Measurements from ENCODE around the gene TMPRSS3.

TMPRSS3 gene

DNA sequence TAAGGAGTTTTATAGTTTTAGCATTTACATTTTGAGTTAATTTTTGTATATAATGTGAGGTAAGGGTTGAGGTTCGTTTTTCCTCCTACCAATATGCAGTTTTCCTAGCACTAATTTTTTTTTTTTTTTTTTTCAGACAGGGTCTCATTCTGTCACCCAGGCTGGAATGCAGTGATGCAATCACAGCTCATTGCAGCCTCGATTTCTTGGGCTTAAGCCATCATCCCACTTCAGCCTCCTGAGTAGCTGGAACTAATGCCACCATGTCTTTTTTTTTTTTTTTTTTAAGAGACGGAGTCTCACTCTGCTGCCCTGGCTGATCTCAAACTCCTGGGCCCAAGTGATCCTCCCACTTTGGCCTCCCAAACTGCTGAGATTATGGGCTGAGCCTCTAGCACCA lies 5.3 kb upstream of the TMPRSS3 start:
- H3K36me3 ChIP-seq (ENCODE audit: control insufficient read depth, insufficient read depth, low read length), result no peaks in the 10 kb centered on the region
- no peaks in the 10 kb centered on the region for H3K27me3 ChIP-seq (ENCODE audit: control insufficient read depth, insufficient read depth, low read length, poor library complexity, severe bottlenecking)
- no peaks in the 10 kb centered on the region for H3K9me3 ChIP-seq (ENCODE audit: control insufficient read depth, low read length)
- WGBS, 2 experiments, result 72 to 84% methylated on average over 3 of the region's 3 CpGs
- H3K4me1 ChIP-seq (ENCODE audit: control insufficient read depth, insufficient read depth, low read length), result no peaks in the 10 kb centered on the region
- H3K27ac ChIP-seq (ENCODE audit: insufficient read depth, low read depth, low read length, poor library complexity, severe bottlenecking), result no peak overlapping the region
- no peak overlapping the region for H3K4me3 ChIP-seq (ENCODE audit: insufficient read depth, low read depth, low read length)

DNA sequence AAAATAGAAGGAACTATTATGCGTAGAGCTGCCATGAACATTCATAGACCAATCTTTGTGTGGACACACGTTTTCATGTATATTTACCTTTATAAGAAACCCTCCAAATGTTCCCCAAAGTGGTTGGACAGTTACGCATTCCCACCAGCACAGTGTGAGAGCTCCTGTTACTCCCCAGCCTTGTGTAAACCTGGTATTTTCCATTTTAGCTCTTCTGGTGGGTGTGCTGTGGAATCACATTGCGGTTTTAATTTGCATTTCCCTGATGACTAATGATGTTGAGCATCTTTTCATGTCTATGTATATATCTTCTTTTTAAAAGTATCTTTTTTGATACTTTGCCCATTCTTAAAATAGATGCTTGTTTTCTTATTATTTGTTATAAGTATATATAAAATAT lies 4.7 kb upstream of the TMPRSS3 start:
- no peak overlapping the region for H3K4me3 ChIP-seq (ENCODE audit: insufficient read depth, low read depth, low read length)
- no peaks in the 10 kb centered on the region for H3K9me3 ChIP-seq (ENCODE audit: control insufficient read depth, low read length)
- no peaks in the 10 kb centered on the region for H3K36me3 ChIP-seq (ENCODE audit: control insufficient read depth, insufficient read depth, low read length)
- H3K27me3 ChIP-seq (ENCODE audit: control insufficient read depth, insufficient read depth, low read length, poor library complexity, severe bottlenecking), result no peaks in the 10 kb centered on the region
- WGBS, 2 experiments, result 91 to 92% methylated on average over 4 of the region's 4 CpGs
- H3K4me1 ChIP-seq (ENCODE audit: control insufficient read depth, insufficient read depth, low read length), result no peaks in the 10 kb centered on the region
- H3K27ac ChIP-seq (ENCODE audit: insufficient read depth, low read depth, low read length, poor library complexity, severe bottlenecking), result no peak overlapping the region

DNA sequence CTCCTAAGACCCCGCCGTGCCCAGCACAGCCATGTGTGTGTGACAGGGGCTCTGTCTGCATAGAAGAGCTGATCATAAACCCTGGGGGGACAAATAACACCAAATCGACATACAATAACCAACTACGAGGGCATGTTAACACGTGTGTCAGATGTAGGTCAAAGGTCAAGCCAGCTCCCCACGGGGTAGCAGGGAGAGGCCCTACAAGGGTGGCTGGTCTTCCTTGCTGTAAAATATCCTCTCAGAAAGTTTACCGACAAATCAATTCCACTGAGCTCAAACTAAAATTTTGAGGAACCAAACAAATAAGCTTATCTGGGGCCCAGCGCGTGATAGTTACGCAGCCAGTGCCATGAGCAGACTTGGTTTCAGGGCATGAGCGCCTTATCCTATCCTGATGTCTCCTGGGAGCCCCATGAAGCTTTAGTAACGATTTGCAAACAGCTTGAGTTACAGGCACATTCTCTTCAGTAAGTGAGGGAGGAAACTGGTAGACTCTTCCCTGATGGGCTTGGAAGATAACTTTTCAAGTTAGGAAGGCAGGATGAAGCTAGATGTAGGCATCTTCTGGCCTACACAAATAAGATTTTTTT lies 2.7 kb upstream of the TMPRSS3 start:
- Histone ChIP-seq H3K4me3 (ENCODE audit: insufficient read depth, low read depth, low read length) (no peak overlapping the region), H3K9me3 (ENCODE audit: control insufficient read depth, low read length) (no peaks in the 10 kb centered on the region), H3K27ac (ENCODE audit: insufficient read depth, low read depth, low read length, poor library complexity, severe bottlenecking) (no peak overlapping the region), H3K4me1 (ENCODE audit: control insufficient read depth, insufficient read depth, low read length) (no peaks in the 10 kb centered on the region), H3K36me3 (ENCODE audit: control insufficient read depth, insufficient read depth, low read length) (no peaks in the 10 kb centered on the region), H3K27me3 (ENCODE audit: control insufficient read depth, insufficient read depth, low read length, poor library complexity, severe bottlenecking) (no peaks in the 10 kb centered on the region)
- 73 to 75% methylated on average over 12 of the region's 12 CpGs for WGBS, 2 experiments

DNA sequence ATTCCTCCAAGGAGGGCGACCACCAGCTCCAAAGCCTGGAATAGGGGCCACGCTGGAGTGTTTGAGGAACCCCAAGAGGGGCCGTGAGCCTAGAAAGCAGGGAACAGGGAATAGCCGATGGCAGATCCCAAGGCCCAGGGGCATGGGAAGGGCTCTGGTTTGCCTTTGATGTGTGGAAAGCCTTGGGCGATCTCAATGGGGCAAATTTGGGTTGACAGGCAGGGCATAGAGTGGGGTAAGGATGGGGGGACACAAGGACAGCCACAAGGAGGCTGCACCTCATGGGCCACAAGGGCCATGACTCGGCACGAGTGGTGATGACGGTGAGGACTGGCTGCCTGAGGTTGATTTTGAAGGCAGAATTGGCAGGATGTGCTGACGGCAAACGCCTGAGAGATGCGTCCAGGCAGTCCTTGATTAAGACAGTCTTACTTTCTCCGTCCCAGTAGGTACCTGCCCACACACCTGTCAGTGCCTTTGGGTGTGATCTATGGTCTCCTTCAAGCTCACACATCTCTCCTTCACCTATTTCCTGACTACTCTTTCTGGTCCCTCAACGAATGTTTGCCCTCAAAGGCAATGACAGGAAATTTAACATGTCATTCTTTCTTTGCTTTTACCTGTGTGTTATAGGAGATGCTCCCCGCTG lies 2.0 kb upstream of the TMPRSS3 start:
- Histone ChIP-seq H3K4me1 (ENCODE audit: control insufficient read depth, insufficient read depth, low read length) (no peaks in the 10 kb centered on the region), H3K27ac (ENCODE audit: insufficient read depth, low read depth, low read length, poor library complexity, severe bottlenecking) (no peak overlapping the region), H3K4me3 (ENCODE audit: insufficient read depth, low read depth, low read length) (no peak overlapping the region), H3K27me3 (ENCODE audit: control insufficient read depth, insufficient read depth, low read length, poor library complexity, severe bottlenecking) (no peaks in the 10 kb centered on the region), H3K9me3 (ENCODE audit: control insufficient read depth, low read length) (no peaks in the 10 kb centered on the region), H3K36me3 (ENCODE audit: control insufficient read depth, insufficient read depth, low read length) (no peaks in the 10 kb centered on the region)
- WGBS, 2 experiments, result 92 to 96% methylated on average over 14 of the region's 14 CpGs

DNA sequence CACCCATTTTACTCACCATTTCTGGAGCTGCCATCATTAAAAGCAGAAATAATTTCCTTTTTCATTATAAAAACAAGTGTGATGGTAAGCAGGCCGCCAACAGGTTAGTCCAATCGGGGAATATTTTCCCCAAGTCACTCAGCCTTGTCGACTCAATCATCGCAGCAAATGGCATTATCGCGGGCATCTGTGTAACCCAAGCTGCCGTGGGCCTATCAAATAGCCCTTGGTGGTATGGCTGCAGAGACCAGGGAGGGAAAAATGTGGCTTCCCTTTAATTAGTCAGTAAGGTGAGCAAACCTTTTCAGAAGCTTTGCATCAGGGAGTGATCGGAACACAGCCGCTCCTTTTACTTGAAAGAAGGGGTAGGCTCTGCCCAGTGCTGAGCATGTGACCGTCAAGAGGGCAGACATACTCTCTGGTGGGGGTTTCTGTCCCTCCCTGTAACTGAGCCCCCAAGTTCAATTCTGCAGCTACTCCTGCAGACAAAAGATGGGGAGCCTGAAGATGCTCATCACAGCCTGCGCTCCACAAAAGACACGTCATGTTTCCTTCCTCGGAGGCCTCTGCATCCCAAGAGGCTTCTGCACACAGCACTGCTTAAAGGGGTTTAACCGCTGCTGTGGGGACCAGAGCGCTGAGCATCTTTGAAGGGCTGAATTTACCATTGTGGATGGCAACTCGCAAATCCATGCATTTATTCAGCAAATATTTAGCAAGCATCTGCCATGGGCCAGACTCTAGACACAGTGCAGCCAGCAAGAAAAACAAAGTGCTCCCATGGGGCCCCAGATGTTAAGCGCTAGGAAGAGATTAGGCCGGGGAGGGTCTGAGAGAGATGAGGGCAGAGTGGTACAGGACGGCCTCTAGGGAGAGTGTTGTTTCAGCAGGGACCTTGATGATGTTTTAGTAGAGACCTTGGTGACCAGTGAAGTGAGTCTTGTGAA lies 1.2 kb upstream of the TMPRSS3 start:
- WGBS, 2 experiments, result 90 to 92% methylated on average over 19 of the region's 19 CpGs
- Histone ChIP-seq H3K27me3 (ENCODE audit: control insufficient read depth, insufficient read depth, low read length, poor library complexity, severe bottlenecking) (no peaks in the 10 kb centered on the region), H3K27ac (ENCODE audit: insufficient read depth, low read depth, low read length, poor library complexity, severe bottlenecking) (no peak overlapping the region), H3K4me3 (ENCODE audit: insufficient read depth, low read depth, low read length) (no peak overlapping the region), H3K9me3 (ENCODE audit: control insufficient read depth, low read length) (no peaks in the 10 kb centered on the region), H3K4me1 (ENCODE audit: control insufficient read depth, insufficient read depth, low read length) (no peaks in the 10 kb centered on the region), H3K36me3 (ENCODE audit: control insufficient read depth, insufficient read depth, low read length) (no peaks in the 10 kb centered on the region)

DNA sequence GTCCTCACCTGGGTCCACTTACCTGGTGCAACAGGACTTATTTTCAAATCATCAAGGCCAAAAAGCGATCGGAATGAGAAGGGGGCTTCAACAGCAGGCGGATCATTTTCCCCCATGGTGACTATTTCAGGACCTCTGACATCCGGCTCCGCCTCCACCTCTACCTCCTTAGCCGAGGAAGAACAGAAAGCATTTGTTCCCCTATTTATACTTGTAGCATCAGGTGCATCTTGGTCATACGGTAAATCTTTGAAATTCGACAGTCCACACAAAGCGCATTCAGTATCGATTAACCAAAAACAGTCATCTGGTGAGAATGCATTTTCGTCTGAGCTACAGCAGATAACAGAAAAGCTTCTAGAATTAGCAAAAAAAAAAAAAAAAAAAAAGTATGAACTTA lies 550 bp downstream of the TMPRSS3 start:
- 91 to 93% methylated on average over 11 of the region's 11 CpGs for WGBS, 2 experiments
- H3K27me3 ChIP-seq (ENCODE audit: control insufficient read depth, insufficient read depth, low read length, poor library complexity, severe bottlenecking), result peaks cover 7% of the 10 kb centered on the region
- H3K27ac ChIP-seq (ENCODE audit: insufficient read depth, low read depth, low read length, poor library complexity, severe bottlenecking), result no peak overlapping the region
- no peaks in the 10 kb centered on the region for H3K36me3 ChIP-seq (ENCODE audit: control insufficient read depth, insufficient read depth, low read length)
- no peaks in the 10 kb centered on the region for H3K9me3 ChIP-seq (ENCODE audit: control insufficient read depth, low read length)
- H3K4me3 ChIP-seq (ENCODE audit: insufficient read depth, low read depth, low read length), result no peak overlapping the region
- H3K4me1 ChIP-seq (ENCODE audit: control insufficient read depth, insufficient read depth, low read length), result no peaks in the 10 kb centered on the region

DNA sequence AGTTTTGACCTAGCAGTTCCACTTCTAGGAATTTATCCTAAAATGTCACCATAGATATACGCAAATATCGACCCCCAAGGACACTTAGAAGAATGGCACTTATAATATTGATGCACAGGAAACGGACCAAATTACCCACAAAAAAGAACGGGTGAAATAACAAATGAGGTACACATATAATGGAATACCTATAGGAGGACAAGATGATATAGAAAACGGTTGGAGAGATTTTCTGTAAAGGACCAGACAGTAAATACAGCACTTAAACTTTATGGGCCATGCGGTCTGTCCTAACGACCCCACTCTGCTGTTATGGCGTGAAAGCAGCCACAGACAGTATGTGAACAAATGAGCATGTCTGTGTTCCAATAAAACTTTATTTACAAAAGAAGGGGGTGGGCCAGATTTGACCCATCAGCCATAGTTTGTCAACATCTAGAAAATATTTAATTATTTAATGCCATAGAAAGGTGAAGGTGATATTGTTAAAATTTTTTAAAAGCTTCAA lies 2.4 kb downstream of the TMPRSS3 start:
- no peak overlapping the region for H3K27ac ChIP-seq (ENCODE audit: insufficient read depth, low read depth, low read length, poor library complexity, severe bottlenecking)
- WGBS, 2 experiments, result 96 to 97% methylated on average over 7 to 8 of the region's 8 CpGs
- H3K4me3 ChIP-seq (ENCODE audit: insufficient read depth, low read depth, low read length), result no peak overlapping the region
- no peaks in the 10 kb centered on the region for H3K36me3 ChIP-seq (ENCODE audit: control insufficient read depth, insufficient read depth, low read length)
- H3K4me1 ChIP-seq (ENCODE audit: control insufficient read depth, insufficient read depth, low read length), result peaks cover 3% of the 10 kb centered on the region
- H3K27me3 ChIP-seq (ENCODE audit: control insufficient read depth, insufficient read depth, low read length, poor library complexity, severe bottlenecking), result peaks cover 7% of the 10 kb centered on the region
- H3K9me3 ChIP-seq (ENCODE audit: control insufficient read depth, low read length), result no peaks in the 10 kb centered on the region

DNA sequence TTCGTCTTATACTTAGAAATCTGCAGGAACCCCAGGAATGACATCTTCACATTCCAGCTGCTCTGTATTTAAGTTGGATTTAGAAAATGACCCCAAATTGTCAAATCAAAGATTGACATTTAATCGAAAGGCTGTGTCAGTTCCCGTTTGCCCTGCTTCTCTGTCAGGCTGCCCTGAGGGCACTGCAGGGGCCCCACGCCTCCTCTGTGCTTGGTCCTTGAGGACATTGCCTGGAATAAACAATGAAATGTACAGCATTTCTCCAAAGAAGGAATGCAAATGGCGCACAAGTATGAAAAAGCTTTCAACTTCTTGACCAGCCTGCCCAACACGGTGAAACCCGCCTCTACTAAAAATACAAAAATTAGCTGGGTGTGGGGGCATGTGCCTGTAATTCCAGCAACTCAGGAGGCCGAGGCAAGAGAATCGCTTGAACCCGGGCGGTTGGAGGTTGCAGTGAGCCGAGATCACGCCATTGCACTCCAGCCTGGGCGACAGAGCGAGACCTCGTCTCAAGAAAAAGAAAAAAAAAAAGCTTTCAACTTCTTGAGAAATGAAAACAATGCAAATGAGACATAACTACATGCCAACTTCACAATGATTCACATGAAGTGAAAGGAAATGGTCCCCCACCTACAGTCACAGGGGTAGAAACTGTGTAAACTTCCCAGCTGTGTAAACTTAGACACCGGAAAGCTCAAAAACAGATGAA lies 3.0 kb downstream of the TMPRSS3 start:
- H3K4me3 ChIP-seq (ENCODE audit: insufficient read depth, low read depth, low read length), result no peak overlapping the region
- no peaks in the 10 kb centered on the region for H3K9me3 ChIP-seq (ENCODE audit: control insufficient read depth, low read length)
- H3K4me1 ChIP-seq (ENCODE audit: control insufficient read depth, insufficient read depth, low read length), result peaks cover 3% of the 10 kb centered on the region
- H3K27me3 ChIP-seq (ENCODE audit: control insufficient read depth, insufficient read depth, low read length, poor library complexity, severe bottlenecking), result peaks cover 7% of the 10 kb centered on the region
- no peaks in the 10 kb centered on the region for H3K36me3 ChIP-seq (ENCODE audit: control insufficient read depth, insufficient read depth, low read length)
- no peak overlapping the region for H3K27ac ChIP-seq (ENCODE audit: insufficient read depth, low read depth, low read length, poor library complexity, severe bottlenecking)
- WGBS, 2 experiments, result 91 to 96% methylated on average over 17 of the region's 17 CpGs

DNA sequence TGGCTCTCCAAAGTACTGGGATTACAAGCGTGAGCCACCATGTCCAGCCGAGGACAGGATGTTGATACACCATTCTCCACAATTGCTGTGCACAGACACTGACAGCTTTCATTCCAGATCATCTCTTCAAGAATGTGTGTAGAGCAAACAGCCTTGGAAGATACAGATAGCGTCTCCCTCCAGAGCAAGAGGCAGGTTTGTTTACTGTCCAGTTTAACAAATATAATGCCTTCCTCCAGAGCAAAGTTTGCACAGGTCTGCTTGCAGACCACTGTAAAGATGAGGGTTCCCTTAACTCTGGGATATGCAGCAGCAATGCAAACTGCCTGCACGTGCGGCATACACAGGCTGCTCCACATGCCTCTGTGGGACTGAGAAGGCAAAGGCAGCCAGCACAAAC lies 4.6 kb downstream of the TMPRSS3 start:
- no peaks in the 10 kb centered on the region for H3K9me3 ChIP-seq (ENCODE audit: control insufficient read depth, low read length)
- peaks cover 7% of the 10 kb centered on the region for H3K27me3 ChIP-seq (ENCODE audit: control insufficient read depth, insufficient read depth, low read length, poor library complexity, severe bottlenecking)
- H3K36me3 ChIP-seq (ENCODE audit: control insufficient read depth, insufficient read depth, low read length), result no peaks in the 10 kb centered on the region
- peaks cover 3% of the 10 kb centered on the region for H3K4me1 ChIP-seq (ENCODE audit: control insufficient read depth, insufficient read depth, low read length)
- H3K4me3 ChIP-seq (ENCODE audit: insufficient read depth, low read depth, low read length), result no peak overlapping the region
- 92 to 96% methylated on average over 5 of the region's 5 CpGs for WGBS, 2 experiments
- no peak overlapping the region for H3K27ac ChIP-seq (ENCODE audit: insufficient read depth, low read depth, low read length, poor library complexity, severe bottlenecking)
